Stimulated activated CD8-positive, alpha-beta memory T cell treated with anti-CD3 and anti-CD28 coated beads, Interleukin-15, amount 100 ng/mL, for 48 hours (primary cell): ENCODE results near the gene ABLIM2.

Experiments used
- DNase-seq, 2 donors: peaks; one replicate each; pipeline ENCODE4 v3.0.0-alpha.2; 2020; ENCODE audit warnings: low read depth in 2 of 2

The ABLIM2 gene

GRCh38 chr4:8136972-8137710 lies 21.5 kb downstream of the ABLIM2 start:
- DNase-seq: no peak

- no peak for DNase-seq
Observed at GRCh38 chr4:8136529-8136928, 22.1 kb downstream of the ABLIM2 start.

- no peak for DNase-seq
Observed at GRCh38 chr4:8135666-8136065, 22.9 kb downstream of the ABLIM2 start.

DNA sequence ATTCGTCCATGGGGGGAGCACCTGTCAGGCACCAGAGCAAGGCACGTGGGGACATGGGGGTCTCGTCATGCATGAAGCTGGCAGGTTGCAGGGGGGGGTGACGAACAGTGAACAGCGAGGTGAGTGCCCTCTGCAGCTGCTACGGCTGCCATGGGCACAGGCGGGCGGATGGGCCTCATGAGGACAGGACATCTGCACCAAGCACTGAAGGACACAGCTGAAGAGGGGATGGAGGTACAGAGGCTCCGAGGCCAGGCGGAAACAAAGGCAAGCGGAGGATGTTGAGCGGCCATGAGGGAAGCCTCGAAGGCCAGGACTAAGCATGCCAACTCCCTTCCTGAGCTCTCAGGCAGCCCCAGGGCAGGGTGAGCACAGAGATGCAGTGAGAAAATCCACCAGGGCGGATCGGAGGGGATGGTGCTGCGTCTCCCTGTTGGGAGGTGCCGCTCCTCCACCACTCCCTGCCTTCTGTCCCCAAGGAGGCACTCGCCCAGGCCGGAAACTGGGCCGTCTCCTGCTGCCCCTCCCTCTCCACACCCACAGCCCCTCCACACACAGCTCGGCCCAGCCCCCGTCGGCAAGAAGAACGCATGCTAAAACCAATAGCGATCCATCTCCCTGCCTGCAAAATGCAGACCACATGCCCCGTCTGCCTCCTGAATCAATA lies 24.6 kb downstream of the ABLIM2 start:
- no peak for DNase-seq

DNA sequence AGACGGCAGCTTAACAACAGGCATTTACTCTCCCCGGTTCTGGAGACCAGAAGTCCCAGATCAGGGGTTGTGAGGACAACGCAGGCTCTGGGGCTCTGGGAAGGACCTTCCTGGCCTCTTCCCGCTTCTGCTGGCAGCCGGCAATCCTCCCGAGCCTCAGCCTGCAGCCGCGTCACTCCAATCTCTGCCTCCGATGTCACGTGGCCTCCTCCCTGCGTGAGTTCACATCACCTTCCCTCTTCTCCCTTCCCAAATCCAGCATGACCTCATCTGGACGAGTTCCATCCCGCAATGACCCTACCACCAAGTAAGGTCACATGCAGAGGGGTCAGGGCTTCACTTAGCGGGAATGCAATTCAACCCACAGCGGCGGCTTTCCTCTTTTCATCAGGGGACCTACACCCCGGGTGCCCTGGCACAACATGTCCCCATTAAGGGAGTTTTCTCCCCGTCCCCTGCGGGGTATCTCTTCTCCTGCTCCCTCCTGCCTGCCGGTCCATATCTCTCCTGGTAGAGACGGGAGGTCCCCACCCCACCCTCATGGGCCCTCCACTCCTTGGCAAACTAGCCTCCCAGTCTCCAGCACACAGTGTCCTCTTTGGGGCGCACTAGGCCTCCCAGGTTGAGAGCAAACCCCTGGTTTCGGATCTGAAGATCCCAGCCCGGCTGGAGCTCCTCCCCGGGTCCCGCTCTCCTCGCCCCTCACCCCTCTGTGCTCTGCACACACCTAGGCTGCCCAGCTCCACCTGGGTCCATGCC lies 25.5 kb downstream of the ABLIM2 start:
- DNase-seq: no peak

DNA sequence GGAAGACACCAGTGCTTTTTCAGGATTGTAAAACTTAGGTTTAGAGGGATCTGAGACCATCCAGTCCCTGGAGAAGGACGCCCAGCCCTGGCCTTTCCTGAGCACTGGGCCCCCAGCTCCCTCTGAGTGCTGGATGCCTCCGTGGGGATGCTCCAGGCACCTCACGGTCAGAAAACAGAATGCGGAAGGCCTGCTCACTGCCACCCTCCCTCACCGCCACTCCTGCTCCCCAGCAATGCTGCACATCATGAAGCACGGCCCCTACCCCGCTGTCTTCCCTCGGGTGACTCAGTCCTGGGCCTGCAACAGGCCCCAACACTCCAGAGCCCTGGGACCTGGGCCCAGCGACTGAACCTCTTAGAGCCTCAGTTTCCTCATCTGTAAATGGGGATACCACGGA lies 26.2 kb downstream of the ABLIM2 start:
- no peak for DNase-seq

- no peak for DNase-seq
Observed at GRCh38 chr4:8131826-8132225, 26.8 kb downstream of the ABLIM2 start.

GRCh38 chr4:8131210-8131609 lies 27.4 kb downstream of the ABLIM2 start:
- DNase-seq: no peak

- no peak for DNase-seq
Observed at GRCh38 chr4:8130346-8131066, 28.1 kb downstream of the ABLIM2 start.

GRCh38 chr4:8129785-8130184 lies 28.8 kb downstream of the ABLIM2 start:
- DNase-seq: no peak

GRCh38 chr4:8129136-8129535 lies 29.5 kb downstream of the ABLIM2 start:
- DNase-seq: no peak

- no peak for DNase-seq
Observed at GRCh38 chr4:8128100-8128856, 30.3 kb downstream of the ABLIM2 start.

DNA sequence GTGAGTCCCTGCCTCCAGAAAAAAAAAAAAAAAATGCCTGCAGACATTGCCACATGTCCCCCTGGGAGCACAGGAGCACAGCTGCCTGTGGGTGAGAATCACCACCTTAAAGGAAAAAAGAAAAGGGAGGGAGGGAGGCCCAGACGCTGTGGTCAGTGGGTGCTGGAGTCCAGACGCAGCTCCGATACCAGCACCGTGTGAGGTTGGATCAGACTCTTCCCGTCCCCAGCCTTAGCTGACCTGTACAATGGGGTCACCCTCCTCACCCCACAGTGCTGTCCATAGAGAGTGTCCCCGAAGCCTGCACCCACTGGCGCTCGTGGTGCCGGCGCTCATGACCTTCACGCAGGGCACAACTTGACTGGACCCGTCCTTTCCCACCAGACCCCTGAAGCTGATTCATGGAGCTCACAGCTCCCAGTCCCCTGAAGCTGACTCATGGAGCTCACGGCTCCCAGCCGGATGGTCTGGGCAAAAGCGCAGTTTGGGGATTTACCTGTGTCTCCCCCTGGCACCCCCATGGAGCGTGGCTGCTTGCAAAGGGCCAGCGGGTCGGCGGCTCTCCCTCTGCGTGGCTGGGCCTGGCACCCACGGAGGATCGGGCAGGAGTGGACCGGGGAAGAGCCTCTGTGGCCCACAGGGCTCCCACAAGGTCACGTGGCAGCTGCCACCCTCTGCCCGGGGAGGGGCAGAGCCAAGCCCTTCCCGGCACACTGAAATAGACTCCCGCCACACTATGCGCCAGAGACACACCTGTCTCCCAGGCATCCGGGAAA lies 31.4 kb downstream of the ABLIM2 start:
- no peak for DNase-seq

DNA sequence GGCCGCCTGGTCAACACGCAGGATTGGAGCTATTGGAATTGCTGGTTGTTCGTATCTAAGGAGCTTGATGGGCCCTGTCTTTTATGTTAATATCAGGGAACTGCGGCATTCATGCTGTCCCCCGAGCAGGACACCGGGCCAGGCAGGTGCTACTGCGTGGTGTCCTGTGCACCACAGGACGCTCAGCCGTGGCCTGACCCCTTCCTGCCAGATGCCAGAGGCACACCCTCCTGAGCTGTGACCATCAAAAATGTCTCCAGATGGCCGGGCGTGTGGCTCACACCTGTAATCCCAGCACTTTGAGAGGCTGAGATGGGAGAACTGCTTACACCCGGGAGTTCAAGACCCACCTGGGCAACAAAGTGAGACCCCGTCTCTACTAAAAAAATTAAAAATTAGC lies 32.1 kb downstream of the ABLIM2 start:
- no peak for DNase-seq

- no peak for DNase-seq
Observed at GRCh38 chr4:8125526-8126056, 33.0 kb downstream of the ABLIM2 start.

DNA sequence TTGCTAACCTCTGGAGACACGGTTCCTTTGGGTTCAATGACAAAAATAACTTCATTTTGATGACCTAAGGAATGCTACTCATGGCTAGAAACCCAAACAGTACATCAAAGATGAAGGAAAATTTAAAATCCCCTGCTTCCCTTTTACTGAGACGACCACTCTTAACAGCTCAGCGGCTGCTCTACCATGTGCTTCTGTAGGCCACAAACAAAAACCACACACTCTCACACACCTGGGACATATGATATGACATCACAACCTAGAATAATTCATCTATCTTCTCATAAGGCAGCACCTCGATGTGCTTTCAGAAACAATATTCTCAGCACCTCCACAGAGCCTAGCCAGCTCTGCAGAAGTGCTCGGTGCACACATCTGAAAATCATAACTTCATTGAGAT lies 34.7 kb downstream of the ABLIM2 start:
- DNase-seq: no peak

DNA sequence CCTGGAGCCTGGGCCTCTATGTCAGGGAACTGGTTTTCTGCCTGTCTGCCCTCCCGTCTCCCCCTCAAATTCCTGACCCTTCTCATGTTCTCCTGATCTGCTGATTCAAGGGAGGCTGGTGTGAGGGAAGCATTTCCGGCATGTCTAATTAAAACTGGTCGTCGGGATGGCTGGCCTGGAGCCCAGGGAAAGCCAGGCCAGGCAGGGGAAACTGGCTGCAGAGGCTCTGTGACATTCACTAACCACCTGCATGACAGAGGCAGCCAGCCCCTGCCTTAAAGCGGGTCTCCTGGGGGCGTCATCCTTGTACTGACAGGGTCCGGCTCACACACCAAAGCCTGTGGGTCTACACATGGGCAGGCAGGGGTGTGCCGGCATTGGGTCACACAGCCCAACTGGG lies 35.2 kb downstream of the ABLIM2 start:
- no peak for DNase-seq

GRCh38 chr4:8122746-8123145 lies 35.9 kb downstream of the ABLIM2 start:
- no peak for DNase-seq

- DNase-seq: no peak
Observed at GRCh38 chr4:8121292-8122015, 37.2 kb downstream of the ABLIM2 start.

- DNase-seq: no peak
Observed at GRCh38 chr4:8120501-8120900, 38.1 kb downstream of the ABLIM2 start.
